Panc1 (cell line): Measurements from ENCODE around the gene ACOT13. TPM values are rescaled to one million over a fixed set of nuclear protein-coding genes. Genes with fewer than 3 reads are reported as not detected.
A peak's percentile ranks its signal among the peaks of the same experiment; 100 is the strongest.

Experiments
- ATAC-seq: fragments of 200-7000 bp; cut with Tn5 transposase; 2 replicates; pipeline ENCODE4 v1.9.1; 2020; ENCODE audit warnings: mild to moderate bottlenecking, moderate library complexity
- BruUV-seq: library from RNA; stranded (reverse); fragments of 400-500 nt; replicated peaks from 2 replicates; lab custom pipeline; 2021; lab: Mats Ljungman, UMichigan
- CTCF ChIA-PET: fragments of 300-600 bp; sonication (Branson Sonifier 250); formaldehyde crosslinking; loops from one replicate; lab custom pipeline; 2022; ENCODE audit warnings: antibody characterized with exemption; lab: Charles Lee
- POLR2A ChIA-PET: fragments of 300-600 bp; sonication (Branson Sonifier 250); formaldehyde crosslinking; loops from one replicate; lab custom pipeline; 2022; ENCODE audit warnings: antibody characterized with exemption; lab: Charles Lee
- DNase-seq: peaks from one replicate; pipeline ENCODE4 v3.0.0-alpha.2; 2010; ENCODE audit warnings: low read depth, low spot score
- H3K27ac ChIP-seq: 2 replicates; pipeline ENCODE4 v1.5.1; 2011; ENCODE audit warnings: mild to moderate bottlenecking, low read length, inconsistent platforms
- H3K27me3 ChIP-seq: fragments of 200-500 bp; sonication (Bioruptor generic); 2 replicates; pipeline ENCODE4 v1.6.0; 2014; ENCODE audit warnings: low read length, inconsistent platforms; ENCODE audit not compliant: control insufficient read depth, insufficient read depth
- H3K36me3 ChIP-seq: fragments of 200-500 bp; sonication (Bioruptor generic); 2 replicates; pipeline ENCODE4 v1.5.1; 2014; ENCODE audit warnings: inconsistent platforms, mild to moderate bottlenecking, low read length, moderate library complexity; ENCODE audit not compliant: control insufficient read depth, insufficient read depth
- H3K4me1 ChIP-seq: 2 replicates; pipeline ENCODE4 v1.5.1; 2011; ENCODE audit warnings: inconsistent platforms, mild to moderate bottlenecking, low read length, moderate library complexity; ENCODE audit not compliant: control insufficient read depth, insufficient read depth
- H3K4me3 ChIP-seq, 2 experiments: 2 replicates each; pipeline ENCODE4 v1.5.1; 2011 to 2012; ENCODE audit warnings: low read depth in 2 of 2, low read length in 2 of 2, mild to moderate bottlenecking in 2 of 2, inconsistent platforms in 1 of 2, moderate library complexity in 1 of 2
- H3K9me3 ChIP-seq: fragments of 200-500 bp; sonication (Bioruptor generic); 2 replicates; pipeline ENCODE4 v1.5.1; 2014; ENCODE audit warnings: low read depth, mild to moderate bottlenecking, inconsistent platforms, low read length, moderate library complexity; ENCODE audit not compliant: control insufficient read depth, insufficient read depth
- CTCF ChIP-seq: fragments of 450-650 bp; IDR thresholded peaks from 2 replicates; pipeline ENCODE4 v1.5.1; 2017; ENCODE audit warnings: mild to moderate bottlenecking
- POLR2AphosphoS5 ChIP-seq: IDR thresholded peaks from 2 replicates; pipeline ENCODE4 v1.6.1; 2012; ENCODE audit warnings: mild to moderate bottlenecking, low read depth, low read length, moderate library complexity
- REST ChIP-seq, 2 experiments: IDR thresholded peaks; 2 replicates each; pipeline ENCODE4 v1.6.1; 2011 to 2012; ENCODE audit warnings: low read depth in 2 of 2, control low read depth in 1 of 2, low read length in 1 of 2, mild to moderate bottlenecking in 1 of 2, moderate library complexity in 1 of 2; ENCODE audit not compliant: insufficient read depth in 1 of 2
- SIN3A ChIP-seq: IDR thresholded peaks from 2 replicates; pipeline ENCODE4 v1.6.1; 2012; ENCODE audit warnings: low read depth, mild to moderate bottlenecking, low read length, moderate library complexity, borderline replicate concordance; ENCODE audit not compliant: insufficient read depth
- TCF7L2 ChIP-seq: IDR thresholded peaks from 2 replicates; pipeline ENCODE4 v1.6.1; 2011; ENCODE audit warnings: mild to moderate bottlenecking, low read depth, low read length, inconsistent platforms
- in situ Hi-C: cut with HindIII; loops from 2 replicates; pipeline ENCODE4 v1.10.0; 2016; ENCODE audit warnings: low sequenced_read_pairs, low pct_unique_long_range_greater_than_20kb
- intact Hi-C: fragments of 100-400 bp; cut with micrococcal nuclease; formaldehyde crosslinking; loops from one replicate; pipeline ENCODE4 v1.10.0; 2022; ENCODE audit not compliant: unreplicated experiment
- total RNA-seq: library from RNA; stranded (reverse); gene quantifications from one replicate; pipeline ENCODE4 v1.2.1, GENCODE V29; 2021; ENCODE audit not compliant: unreplicated experiment

ACOT13 gene
- total RNA-seq, 1 experiment from 2014 or later, result 31.6 TPM

- no peak overlapping the region for H3K27ac ChIP-seq
- in situ Hi-C loops (no loop called here), intact Hi-C loops (no loop called here)
- no peaks in the 10 kb centered on the region for H3K36me3 ChIP-seq
- BruUV-seq, result no TSS peak
- ChIA-PET CTCF (no interaction called here), POLR2A (no interaction called here)
- no peak for TF ChIP-seq TCF7L2
- DNase-seq (no peak), ATAC-seq (no peak)
- no peaks in the 10 kb centered on the region for H3K27me3 ChIP-seq
- H3K9me3 ChIP-seq, result no peaks in the 10 kb centered on the region
- H3K4me3 ChIP-seq, result no peak overlapping the region
- H3K4me1 ChIP-seq, result no peaks in the 10 kb centered on the region
Measured at GRCh38 chr6:24740861-24741260, 74.0 kb downstream of the ACOT13 start.

- Histone ChIP-seq H3K4me3 (no peak overlapping the region), H3K27me3 (no peaks in the 10 kb centered on the region), H3K36me3 (no peaks in the 10 kb centered on the region), H3K4me1 (no peaks in the 10 kb centered on the region), H3K9me3 (no peaks in the 10 kb centered on the region), H3K27ac (no peak overlapping the region)
- intact Hi-C loops, result no loop called here
- in situ Hi-C loops, result no loop called here
- no TSS peak for BruUV-seq
- ChIA-PET CTCF (no interaction called here), POLR2A (no interaction called here)
- ATAC-seq (no peak), DNase-seq (no peak)
- no peak for TF ChIP-seq TCF7L2
- TF ChIP-seq POLR2AphosphoS5, result no peak
- TF ChIP-seq SIN3A, result no peak
- TF ChIP-seq CTCF, result no peak
- TF ChIP-seq REST (IDR thresholded peaks at IDR 0.05; ENCODE audit: insufficient read depth in 1 of 2, low read depth in 2 of 2, low read length in 1 of 2), result no peak
Measured at GRCh38 chr6:24742216-24742738, 75.4 kb downstream of the ACOT13 start.

- Histone ChIP-seq H3K4me3 (no peak overlapping the region), H3K9me3 (no peaks in the 10 kb centered on the region), H3K4me1 (no peaks in the 10 kb centered on the region), H3K27ac (no peak overlapping the region), H3K36me3 (no peaks in the 10 kb centered on the region), H3K27me3 (no peaks in the 10 kb centered on the region)
- intact Hi-C loops (no loop called here), in situ Hi-C loops (no loop called here)
- POLR2A ChIA-PET, result no interaction called here
- DNase-seq, result peak; percentile 73
- peak; percentile 92 for ATAC-seq
- BruUV-seq, result no TSS peak
- TF ChIP-seq REST (IDR thresholded peaks at IDR 0.05; ENCODE audit: insufficient read depth in 1 of 2, low read depth in 2 of 2, low read length in 1 of 2) (no peak), TCF7L2 (no peak), POLR2AphosphoS5 (no peak), CTCF (no peak), SIN3A (no peak)
- CTCF ChIA-PET, result interaction anchor here (0.7 kb wide), 1 partner anchor 171 kb away, joined by 3 read pairs; no protein-coding TSS in a partner anchor
Measured at GRCh38 chr6:24743265-24743943, 76.5 kb downstream of the ACOT13 start.
